Measurements from ENCODE around the gene SKI.

The SKI gene

DNA sequence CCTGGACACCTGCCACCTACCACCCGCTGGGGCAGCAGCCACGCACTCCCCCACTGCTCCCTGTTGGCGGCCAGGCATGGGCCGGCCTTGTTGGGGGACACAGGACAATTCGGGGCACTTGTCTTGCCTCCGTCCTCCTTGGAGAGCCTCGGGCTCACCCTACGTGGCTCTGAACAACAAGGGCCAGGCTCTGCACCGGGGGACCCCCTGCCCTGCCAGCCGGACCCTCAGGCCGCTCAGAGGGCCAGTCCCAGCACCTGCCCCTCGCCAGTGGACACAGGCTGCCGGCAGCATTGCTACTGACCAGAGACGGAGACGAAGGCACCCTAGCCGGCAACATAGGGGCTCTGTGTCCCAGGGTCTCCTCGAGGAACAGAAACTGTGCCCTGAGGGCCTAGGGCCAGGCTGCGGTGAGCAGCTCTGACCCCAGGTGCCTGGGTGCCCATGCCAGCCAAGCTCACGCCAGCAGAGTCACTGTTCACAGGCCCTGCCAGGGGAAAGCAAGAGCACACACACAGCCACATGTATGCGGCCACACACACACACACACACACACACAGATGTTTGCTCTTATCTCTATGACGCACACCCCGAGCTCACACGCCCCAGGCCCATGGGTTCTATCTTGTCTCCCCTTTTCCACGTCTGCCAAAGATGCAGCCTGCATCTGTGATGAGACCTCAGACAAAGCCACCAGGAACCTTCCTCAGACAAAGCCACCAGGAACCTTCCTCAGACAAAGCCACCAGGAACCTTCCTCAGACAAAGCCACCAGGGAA lies 117.4 kb downstream of the SKI start:
- DNase-seq, result no peak

DNA sequence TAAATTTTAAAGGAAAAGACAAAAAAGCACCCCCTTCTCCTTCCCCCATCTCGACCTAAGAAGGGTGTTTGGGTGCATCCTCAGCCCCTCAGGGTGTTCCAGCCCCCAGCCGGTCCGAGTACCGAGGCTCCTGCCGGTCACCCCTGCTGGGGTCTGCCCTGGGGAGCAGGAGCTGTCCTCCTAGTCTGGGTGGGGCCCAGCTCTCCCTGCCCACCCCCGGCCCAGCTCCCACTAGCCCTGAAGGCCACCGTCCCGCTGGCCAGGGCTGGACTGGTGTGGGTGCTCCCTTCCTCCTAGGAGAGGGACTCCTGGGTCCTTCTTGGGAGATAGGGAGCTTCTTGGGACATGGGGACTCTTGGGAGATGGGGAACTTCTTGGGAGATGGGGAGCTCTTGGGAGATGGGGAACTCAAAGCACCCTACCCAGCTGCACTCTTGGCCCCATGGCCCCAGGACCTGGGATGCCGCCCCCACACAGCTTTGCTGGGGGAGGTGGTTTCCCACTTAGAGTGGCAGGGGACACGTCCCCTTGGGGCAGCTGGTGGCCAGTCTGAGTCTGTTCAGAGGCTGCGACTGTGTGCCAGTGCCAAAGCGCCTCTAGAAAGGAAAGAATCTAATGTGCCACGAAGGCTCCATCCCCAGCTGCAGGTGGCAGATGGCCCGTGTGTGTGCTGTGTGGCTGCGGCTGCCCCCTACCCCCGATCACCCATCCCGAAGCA lies 118.7 kb downstream of the SKI start:
- DNase-seq, result no peak

DNA sequence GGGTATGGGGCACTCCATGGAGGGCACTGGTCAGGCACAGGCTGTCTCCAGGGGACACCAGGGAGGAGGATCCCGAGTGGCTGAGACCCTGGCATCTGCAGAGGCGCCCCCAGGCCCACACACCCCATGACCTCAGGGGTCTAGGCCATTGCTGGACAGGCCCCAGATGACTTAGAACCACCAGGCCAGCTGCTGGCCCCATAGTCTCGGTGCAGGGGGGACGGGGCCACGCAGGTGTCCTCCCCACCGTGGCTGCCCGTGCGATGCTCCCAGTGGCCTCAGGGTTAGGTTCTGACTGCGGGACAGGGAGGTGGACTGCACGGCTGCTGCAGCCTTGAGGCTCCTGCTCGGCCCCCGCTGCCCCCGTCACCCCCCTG lies 119.3 kb downstream of the SKI start:
- DNase-seq, result no peak

DNA sequence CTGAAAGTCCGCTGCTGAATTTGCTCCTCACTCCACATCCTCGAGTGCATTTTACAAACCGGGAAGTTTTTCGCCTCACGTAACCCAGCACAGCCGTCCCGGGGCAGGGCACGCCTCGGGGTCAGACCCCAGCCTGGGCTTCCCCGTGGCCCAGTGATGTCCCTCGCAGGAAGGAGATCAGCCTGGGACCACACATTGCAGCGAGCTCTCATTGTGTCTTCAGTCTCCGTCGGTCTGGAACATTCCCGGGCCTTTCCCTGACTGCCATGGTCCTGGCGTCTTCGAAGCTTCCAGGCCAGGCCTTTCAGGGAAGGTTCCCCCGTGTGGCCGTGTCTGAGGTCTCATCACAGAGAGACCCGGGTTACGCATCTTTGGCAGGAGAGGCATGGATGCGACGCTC lies 119.8 kb downstream of the SKI start:
- no peak for DNase-seq

DNA sequence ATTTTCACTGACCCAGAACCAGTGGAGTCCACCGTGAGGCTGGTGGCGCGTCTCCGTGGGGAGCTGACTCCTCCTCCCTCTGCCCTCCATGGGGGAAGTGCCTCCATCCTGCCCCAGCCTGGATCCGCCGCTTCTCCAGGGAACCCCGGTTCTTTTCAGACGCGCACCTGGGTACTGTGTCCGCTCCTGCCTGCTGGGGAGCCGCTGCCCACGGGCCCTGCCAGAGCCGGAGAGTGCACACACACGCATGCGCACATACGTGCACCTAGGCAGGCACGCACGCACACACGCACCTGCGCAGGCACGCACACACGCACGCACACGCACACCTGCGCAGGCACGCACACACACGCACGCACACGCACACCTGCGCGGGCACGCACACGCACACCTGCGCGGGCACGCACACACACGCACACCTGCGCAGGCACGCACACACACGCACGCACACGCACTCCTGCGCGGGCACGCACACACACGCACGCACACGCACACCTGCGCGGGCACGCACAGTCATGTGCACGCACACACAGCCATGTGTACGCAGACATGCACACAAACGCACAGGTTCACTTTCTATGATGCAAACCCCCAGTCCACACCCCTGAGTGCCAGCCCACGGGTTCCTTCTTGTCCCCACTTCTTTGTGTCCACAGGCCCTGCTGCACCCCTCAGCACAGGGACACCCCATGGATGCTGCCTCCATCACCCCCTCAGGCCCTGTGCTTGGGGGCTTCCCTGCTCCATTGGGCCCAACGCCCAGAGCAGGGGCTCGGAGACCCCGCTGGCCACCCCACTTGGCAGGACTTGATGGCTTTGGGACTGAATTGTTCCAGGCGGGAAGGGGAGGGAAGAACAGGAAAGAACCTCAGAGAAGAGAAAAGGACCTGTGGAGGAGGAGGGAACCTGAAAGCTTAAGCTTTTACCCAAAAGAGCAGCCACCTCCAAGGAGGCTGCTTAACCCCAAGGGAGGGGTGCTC lies 120.5 kb downstream of the SKI start:
- DNase-seq, result no peak

DNA sequence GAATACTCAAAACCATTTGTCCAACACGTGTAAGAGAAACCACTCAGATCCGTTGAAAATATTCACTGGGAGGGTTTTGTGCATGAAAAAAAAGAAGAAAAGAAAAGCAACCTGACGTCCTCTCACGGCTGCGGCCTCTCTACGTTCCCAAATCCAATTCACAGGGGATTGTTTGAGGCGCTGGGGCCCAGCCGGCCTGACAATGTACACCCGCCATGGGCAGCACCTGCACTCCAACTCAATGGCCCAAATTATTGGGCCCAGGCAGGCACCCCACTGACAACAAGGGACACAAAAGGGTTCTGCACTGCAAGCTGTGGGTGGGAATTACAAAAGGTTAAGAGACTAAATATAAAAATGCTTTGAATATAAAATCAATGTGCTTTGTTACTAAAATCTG lies 121.7 kb downstream of the SKI start:
- no peak for DNase-seq

DNA sequence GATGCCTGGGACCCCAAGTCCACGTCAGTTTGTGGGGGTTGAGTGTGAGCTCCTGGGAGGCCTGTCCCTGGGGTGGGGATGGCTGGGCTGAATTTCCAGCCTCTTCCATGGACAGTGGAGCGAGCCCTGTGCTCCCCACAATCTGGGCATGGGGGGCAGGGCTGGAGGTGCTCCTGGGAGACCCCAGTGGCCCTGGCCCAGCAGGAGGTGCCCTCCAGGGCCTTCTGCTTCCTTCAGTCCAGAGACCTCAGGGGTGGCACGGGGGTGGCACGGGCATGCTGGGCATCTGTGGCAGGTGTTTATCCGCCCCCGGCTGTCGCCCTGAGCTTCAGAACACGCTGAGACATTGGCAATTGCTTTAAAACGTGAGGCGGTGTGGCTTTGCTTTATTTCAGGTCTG lies 122.4 kb downstream of the SKI start:
- no peak for DNase-seq

DNA sequence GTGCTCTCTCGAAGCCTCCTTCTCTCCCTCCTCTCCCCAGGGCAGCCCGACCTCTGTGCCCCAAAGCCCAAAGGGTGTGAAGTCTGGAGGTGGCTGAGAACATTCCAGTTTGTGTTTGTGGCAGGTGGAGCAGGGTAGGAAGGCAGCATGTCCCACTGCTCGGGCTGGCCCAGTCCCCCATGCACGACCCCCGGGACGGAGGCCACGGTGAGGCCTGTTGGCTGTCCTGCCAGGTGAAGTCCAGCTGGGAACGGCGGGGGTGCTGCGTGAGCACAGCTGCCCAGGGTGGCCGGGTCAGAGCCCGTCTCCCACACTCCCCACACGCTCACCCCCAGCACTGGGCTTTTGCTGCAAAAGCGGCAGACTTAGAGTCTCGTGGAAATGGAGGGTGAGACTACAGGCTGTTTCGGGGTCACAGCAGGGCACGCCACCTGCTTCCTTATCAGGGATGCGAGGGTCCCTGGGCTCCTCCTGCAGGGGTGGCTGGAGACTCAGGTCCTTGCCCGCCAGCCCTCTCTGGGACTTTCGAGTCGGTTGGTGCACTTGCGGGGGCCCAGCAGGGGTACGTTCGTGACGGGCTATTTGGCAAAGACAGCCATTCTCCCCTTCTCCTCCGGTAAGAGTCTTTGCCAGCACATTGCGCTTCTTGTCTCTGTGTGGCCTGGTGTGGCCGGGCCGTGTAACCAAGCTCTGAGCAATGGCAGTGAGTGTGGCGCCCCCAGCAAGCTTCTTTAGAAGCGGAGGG lies 123.0 kb downstream of the SKI start:
- DNase-seq, result no peak

DNA sequence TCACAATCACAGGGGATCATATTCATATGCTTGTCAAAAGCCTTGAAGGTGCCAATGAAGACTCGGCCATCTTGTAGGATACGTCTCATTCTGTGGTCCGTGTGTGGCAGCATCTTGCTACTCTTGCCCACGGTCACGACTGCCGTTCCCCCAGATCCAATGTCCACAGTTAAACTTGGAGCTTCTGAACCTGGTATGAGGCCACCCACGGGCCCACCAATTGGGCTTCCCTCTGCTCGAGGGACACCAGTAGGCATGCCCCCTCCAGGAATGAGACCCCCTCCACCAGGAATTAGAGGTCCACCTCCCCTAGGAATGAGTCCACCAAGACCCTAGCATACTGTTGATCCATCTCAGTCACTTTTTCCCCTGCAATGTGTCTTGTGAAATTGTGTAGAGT lies 123.6 kb downstream of the SKI start:
- DNase-seq, result no peak

DNA sequence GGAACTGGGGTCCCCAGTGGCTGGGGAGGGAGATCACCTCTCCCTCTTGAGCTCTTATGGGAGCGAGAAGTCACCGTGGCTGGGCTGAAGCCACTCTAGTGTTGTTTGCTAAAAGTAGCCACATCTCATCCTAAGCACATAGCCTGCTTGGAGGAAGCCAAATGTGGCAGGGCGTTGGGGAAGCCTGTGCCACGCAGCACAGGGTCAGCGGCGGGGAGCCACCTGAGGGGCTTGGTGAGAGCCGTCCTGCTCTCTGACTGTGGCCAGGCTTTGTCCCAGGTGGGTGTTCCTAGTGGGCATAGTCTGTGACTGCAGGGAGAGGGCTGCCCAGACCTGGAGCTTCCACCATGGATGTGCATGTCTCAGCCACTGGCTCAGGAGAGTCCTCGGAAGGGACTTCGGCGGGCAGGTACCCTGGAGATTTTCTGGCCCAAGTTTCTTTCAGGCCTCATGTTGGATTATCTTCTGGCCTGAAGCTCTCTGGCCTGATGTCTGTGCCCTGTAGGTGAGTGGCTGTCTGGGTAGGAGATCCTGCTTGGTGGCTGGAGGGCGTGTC lies 124.3 kb downstream of the SKI start:
- no peak for DNase-seq

DNA sequence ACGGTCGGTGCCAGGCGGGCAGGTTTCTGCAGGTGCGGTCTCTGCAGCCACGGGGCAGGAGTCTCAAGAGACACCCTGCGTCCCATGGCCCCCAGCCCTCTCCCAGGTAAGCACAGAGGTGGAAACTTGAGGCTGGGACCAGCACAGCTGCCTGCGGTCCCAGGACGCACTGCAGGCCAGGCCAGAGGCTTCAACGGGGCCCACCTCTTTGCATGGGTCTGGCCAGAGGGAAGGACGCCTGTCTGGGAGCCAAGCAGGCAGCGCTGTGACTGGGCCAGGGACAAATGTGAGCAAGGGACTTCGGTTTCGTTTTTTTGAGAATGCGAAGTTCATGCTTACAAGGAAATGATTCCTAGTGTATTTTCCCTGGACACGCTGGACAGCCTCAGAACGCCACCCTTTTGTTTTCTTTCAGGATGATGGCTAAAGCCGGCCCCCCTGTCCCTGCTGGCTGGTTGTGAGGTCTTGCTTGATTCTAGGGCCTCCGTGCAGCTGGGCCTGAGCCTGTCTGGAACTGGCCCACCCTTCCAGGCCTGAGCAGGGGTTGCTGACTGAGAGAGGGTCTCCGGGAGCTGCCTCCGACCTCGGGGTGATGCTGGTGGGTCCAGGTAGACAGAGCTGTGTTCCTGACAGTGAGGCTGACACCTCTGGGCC lies 124.9 kb downstream of the SKI start:
- no peak for DNase-seq

DNA sequence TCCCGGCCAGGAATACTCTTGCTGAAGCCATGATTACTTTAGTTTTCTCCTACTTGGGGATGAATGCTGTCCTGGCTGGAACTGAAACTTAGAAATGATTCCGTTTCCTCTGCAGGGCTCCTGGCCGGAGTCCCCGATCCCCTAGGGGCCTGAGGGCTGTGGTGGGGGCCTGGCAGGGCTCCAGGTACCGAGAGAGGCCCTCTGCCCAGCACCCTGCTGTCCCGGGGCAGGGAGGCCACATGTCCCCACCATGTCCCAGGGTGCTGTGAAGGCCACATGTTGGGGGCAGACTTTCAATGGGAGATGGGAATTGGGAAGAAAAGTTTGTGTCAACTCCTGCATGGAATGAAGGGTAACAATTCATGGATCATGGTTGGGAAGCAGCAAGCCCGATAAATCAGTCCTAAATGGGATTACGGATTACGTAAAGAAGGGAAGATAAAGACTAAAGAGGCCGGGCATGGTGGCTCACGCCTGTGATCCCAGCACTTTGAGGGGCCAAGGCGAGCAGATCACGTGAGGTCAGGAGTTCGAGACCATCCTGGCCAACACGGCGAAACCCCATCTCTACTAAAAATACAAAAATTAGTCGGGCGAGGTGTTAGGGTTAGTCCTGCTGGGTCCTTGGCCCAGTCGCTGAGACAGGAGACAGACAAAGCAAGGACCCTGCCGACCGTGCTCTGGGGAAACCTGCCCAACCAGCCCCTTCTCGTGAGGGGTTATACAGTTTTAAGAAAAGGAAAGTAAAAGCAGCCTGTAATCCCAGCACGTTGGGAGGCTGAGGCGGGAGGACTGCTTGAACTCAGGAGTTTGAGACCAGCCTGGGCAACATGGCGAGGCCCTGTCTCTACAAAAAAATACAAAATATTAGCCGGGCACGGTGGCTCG lies 125.7 kb downstream of the SKI start:
- no peak for DNase-seq

DNA sequence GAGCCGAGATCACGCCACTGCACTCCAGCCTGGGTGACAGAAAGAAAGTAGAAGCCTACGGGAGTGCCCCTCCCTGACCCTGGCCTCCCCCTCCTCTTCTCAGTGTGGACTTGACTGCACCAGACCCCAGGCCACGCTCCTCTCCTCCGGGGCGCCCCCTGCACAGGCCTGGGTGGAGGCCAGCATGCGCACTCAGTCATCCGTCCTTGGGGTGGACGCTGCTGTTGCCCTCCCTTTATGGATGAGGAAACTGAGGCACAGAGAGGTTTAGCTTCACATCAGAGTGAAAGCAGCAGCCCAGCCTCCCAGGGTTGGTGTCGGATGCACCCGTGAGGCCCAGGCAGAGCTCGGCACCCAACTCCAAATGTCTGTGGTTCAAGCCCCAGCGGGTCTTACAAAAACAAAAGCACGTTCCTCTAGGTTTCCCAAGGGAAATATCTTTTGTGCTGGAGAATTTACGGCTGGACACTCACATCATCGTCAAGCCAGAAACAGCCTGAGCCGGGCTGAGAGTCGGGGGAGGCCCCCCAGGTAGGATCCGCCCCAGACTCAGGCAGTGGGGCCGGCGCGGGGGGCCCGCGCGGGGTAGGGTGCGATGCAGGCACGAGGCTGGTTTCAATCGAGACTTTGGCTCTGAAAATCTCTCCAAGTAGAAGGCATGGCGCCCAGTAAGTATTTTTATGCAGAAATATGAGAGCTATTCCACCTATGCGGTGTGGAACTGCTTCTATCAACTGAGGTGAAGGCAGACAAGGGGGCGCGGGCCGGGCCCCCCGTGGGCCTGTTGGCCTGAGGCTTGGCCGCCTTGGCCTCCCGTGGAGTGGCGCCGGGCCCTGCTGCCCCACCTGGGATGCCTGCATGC lies 126.6 kb downstream of the SKI start:
- no peak for DNase-seq

DNA sequence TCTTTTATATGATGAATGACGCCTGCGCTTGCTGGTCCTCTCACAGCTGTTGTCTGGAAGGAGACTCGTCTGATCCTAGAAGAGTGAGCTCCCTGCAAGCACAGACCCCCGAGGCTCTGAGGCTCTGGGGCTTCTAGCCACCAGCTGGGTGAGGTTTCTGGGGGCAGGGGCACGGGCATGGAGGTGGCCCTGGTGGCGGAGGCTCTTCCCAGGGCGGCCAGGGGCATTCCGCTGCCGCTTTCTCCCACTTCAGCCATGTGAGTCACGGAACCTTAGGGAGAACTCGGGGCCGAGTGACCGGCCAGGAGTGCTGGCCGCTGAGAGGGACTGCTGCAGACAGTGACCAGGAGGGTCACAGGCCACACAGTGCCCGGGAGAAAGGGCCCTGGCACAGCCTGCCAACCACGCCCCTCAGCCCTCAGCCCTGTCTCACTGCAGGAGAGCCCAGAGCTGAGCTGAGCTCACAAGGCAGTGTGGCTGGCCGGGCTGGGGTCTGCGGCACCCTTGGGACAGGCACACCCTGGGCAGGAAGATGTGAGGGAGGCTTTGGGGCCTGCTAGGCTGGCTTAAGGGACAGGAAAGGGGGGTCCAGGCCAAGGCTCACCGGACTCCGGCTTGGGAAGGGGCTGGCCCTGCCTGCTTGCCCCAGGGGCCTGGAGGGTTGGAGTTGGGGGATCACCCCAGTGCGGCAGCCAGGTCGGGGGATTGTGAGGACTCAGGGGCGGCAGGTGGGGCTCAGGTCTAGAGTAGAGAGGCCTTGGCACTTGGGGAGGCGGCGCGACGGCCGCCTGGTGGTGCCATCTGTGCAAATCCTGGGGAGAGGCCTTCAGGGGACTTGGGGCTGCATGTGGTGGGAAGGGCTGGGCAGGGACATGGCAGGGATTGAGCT lies 127.5 kb downstream of the SKI start:
- no peak for DNase-seq

DNA sequence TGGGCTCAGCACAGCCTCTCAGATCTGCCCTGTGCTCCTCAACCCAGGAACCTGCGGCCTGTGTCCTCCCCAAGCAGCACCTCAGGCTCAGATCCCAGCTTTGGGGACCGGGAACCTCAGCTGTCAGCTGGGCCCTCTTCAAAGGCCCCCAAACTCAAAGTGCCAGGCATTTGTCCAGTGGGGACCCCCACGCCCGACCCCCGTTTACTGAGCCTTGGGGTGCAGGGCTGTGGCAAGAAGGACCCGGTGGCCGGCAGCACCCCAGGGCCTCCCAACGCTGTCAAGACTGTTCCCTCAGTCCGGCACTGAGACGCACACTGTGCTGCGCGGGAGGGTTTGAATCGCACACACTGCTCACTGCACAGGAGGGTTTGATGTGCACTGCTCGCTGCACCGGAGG lies 128.3 kb downstream of the SKI start:
- DNase-seq, result no peak

DNA sequence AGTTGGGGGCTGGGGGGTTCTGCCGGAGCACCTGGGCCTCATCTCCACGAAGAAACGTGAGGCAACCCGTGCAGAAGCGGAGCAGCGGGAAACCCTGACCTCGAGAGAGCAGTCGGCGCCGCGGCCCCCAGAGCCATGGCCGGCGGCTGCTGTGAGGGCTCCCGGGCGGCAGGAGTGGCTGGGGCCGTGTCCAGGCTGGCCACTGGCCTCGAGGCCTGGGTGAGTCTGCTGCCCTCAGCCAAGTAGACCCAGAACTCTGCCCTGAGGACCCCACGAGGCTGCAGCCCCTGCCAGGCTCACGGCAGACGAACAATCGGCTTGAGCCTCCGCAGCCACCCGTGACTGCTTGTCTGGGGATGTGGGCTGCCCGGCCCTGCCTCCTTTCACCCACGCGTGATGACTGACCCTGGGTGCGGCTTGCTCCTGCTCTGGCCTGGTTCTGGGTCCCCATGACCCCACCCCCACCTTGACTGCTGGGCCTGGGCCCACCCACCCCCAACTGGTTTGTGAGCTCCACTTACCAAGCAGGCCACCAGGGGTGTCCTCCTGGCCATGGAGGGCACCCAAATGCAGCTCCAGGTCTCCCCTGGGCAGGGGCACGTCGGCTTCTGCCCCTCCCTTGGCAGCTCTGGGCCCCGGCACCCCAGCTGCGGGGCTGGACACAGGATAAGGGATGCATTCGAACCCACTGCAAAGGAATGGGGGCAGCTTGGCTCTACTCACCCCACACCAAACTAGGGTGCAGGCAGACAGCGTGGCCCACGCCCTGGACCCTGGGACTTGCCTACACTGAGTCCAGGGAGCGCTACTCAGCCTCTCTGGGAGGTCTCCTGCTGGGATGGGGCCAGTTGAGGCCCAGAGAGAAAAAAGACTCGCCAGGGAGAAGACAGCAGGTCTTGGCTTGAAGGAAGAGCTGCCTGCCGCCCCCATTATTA lies 129.1 kb downstream of the SKI start:
- DNase-seq, result no peak

DNA sequence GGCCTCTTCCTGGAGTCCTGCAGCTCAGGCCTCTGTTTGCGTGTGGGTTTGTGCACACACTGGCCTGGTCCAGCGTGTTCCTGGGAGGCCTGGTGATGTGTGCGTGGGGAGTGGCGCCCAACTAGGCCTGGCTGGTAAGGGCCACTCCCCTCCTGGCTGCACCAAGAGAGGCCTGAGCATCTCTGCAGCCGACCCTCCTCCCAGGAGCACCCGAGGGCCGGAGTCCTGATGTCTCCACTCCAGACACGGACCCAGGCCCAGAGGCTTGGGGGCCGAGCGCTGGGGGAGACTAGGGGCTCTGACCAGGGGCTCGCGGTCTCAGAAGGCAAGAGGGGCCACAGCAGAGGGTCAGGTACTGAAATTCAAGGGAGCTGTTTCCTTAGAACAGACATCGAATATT lies 130.0 kb downstream of the SKI start:
- DNase-seq, result no peak
